ENCODE results near the gene ENTHD1.

The ENTHD1 gene

DNA sequence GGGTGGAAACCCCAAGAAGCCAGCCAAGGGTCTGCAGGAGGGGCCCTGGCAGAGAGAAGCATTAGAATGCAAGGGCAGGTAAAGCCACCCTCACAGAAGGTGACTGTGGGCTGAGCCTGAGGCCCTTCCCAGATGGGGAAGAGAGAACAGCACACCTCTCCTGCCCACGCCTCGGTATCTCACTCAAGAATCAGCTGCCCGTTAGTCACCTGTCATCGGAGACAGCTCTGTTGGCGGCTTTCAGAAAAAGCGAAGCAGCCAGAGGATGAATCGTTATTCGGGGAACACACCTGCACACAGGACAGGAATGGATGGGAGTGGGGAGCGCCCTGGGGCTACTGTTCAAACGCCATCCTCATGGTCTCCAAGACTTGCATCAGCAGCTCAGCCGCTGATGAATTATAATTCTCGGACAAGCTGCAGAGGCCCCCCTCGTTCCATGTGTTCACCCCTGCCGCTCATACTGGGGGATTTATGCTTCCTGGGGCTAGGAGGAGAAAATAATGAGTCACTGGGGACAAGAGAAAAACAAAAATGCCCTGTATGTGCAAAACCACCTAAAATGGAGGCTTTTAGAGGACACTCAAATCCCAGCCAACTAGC lies 45.0 kb upstream of the ENTHD1 start:
- TF ChIP-seq, protein P1, sequence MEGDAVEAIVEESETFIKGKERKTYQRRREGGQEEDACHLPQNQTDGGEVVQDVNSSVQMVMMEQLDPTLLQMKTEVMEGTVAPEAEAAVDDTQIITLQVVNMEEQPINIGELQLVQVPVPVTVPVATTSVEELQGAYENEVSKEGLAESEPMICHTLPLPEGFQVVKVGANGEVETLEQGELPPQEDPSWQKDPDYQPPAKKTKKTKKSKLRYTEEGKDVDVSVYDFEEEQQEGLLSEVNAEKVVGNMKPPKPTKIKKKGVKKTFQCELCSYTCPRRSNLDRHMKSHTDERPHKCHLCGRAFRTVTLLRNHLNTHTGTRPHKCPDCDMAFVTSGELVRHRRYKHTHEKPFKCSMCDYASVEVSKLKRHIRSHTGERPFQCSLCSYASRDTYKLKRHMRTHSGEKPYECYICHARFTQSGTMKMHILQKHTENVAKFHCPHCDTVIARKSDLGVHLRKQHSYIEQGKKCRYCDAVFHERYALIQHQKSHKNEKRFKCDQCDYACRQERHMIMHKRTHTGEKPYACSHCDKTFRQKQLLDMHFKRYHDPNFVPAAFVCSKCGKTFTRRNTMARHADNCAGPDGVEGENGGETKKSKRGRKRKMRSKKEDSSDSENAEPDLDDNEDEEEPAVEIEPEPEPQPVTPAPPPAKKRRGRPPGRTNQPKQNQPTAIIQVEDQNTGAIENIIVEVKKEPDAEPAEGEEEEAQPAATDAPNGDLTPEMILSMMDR (IDR thresholded peaks at IDR 0.05; ENCODE audit: control insufficient read depth, extremely low read depth, insufficient read depth): no peak
- no peak for DNase-seq (ENCODE audit: low read depth)

DNA sequence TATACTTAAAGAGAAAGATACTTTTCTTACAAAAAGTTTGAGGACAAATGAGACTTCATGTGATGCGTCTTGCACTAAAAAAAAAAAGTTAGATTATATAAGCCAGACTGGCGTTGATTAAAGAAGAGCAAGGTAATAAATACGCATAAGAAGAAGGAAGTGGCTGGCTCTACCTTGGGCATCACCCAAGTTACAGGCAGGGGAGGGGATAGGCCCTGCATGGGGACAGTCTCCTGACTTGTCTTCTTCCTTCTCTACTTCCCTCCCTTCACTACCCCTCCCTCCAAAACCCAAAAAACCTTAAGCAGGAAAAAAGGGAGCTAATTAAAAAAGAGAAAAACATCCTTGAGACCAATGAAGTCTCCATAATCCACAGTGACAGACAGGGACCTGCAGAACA lies 44.3 kb upstream of the ENTHD1 start:
- TF ChIP-seq, protein P1 (IDR thresholded peaks at IDR 0.05; ENCODE audit: control insufficient read depth, extremely low read depth, insufficient read depth): no peak
- no peak for DNase-seq (ENCODE audit: low read depth)
- no peak overlapping the region for H3K4me3 ChIP-seq (ENCODE audit: low read depth, low read length)

More for the DNA sequence above, 45.0 kb upstream of the ENTHD1 start:
- no peak overlapping the region for H3K4me3 ChIP-seq (ENCODE audit: low read depth, low read length)

DNA sequence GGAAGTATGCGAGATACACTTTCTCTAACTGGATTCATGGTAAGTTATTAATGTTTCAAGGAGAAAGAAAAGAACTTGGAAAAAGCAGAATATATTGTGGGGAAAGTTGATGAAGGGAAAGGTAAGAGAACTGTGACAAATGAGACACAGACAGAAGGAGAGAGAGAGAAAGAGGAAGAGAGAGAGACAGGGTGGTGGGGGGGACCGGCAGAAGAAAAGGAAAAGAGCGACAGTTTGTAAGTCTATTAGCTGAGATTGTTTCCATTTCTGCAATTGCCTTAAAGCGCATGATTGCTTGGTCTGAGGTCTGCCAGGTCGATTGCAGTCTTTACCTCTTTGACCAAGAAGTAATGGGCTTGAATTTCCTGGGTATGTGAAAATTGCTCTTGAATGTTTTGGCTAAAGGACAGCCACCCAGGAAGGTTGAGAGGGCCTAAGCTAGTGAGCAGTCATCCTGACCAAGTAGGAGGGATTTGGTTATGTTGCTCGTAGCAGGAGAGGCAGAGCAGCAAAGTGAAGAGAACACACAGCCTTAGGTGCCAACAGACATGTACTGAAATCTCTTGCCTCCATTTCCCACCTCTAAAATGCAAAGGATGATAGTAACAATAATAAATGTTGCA lies 43.1 kb upstream of the ENTHD1 start:
- TF ChIP-seq, protein P1 (IDR thresholded peaks at IDR 0.05; ENCODE audit: control insufficient read depth, extremely low read depth, insufficient read depth): no peak
- DNase-seq (ENCODE audit: low read depth): no peak
- no peak overlapping the region for H3K4me3 ChIP-seq (ENCODE audit: low read depth, low read length)

DNA sequence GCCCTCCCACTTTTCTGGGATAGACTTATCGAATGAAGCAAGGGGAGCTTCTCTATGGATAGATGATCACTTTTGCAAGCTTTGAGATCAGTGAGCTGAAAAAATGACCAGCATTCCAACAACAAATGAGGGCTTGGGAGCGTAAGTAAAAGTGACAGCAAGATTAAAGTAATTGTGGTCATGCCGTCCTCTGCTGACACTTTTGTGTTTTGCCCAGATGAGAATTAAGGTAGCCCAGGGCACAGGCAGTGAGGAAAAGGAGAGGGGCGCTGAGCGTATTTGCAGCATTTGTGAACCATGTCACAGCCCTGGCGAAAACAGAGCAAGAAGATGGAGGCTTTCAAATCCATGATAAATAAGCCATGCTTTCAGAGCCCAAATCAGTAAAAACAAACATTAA lies 42.1 kb upstream of the ENTHD1 start:
- H3K4me3 ChIP-seq (ENCODE audit: low read depth, low read length): no peak overlapping the region
- TF ChIP-seq, protein P1 (IDR thresholded peaks at IDR 0.05; ENCODE audit: control insufficient read depth, extremely low read depth, insufficient read depth): no peak
- no peak for DNase-seq (ENCODE audit: low read depth)

DNA sequence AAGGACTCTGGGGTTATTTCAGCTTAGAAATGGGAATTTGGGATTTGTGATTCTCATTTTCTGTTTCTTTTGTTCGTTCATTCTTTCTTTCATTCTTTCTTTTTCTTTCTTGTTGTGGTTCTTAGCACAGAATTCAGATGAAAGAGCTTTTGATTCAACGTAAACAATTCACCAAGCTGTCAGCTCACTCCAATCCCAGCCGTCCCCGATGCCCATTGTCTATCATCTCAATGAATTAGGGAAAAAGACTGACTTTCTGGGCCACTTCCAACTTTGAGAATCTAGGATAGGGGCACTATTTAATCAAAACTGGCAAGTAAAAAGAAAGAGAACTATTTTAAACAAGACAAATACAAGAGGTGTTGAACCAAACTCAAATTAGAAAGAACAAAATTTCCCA lies 41.6 kb upstream of the ENTHD1 start:
- H3K4me3 ChIP-seq (ENCODE audit: low read depth, low read length): no peak overlapping the region
- TF ChIP-seq, protein P1 (IDR thresholded peaks at IDR 0.05; ENCODE audit: control insufficient read depth, extremely low read depth, insufficient read depth): no peak
- DNase-seq (ENCODE audit: low read depth): no peak

DNA sequence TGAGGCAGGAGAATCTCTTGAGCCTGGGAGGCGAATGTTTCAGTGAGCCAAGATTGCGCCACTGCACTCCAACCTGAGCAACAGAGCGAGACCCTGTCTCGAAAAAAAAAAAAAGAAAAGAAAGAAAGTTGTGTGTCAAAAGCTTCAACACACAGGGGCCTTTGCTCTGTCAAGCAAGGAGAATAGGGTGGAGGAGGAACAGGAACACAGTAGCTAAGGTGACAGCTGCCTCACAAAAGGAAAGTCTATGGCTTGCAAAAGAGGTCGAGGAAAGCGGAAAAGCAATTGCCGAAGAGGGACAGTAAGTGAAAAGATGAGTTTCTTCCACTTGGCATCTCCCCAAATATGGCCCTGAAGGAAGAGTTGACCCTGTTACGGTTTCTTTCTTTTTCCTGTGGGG lies 40.2 kb upstream of the ENTHD1 start:
- H3K4me3 ChIP-seq (ENCODE audit: low read depth, low read length): no peak overlapping the region
- TF ChIP-seq, protein P1 (IDR thresholded peaks at IDR 0.05; ENCODE audit: control insufficient read depth, extremely low read depth, insufficient read depth): no peak
- no peak for DNase-seq (ENCODE audit: low read depth)
